SK-N-SH (cell line): Measurements from ENCODE around the gene KNOP1. TPM values are rescaled to one million over a fixed set of nuclear protein-coding genes. Genes with fewer than 3 reads are reported as not detected.

Source experiments
- CTCF ChIA-PET: fragments of 300-600, 350-600 bp; formaldehyde crosslinking; extraction: SDS; loops from one replicate; lab custom pipeline; 2021; lab: Yijun Ruan, JAX
- POLR2A ChIA-PET: fragments of 350-600 bp; sonication (Branson Sonifier 250); formaldehyde crosslinking; extraction: SDS; loops from one replicate; lab custom pipeline; 2020; ENCODE audit warnings: antibody characterized with exemption, inconsistent platforms; lab: Yijun Ruan, JAX
- DNase-seq: peaks from one replicate; pipeline ENCODE4 v3.0.0; 2012
- H2AFZ ChIP-seq: fragments of 200-600 bp; sonication (generic); 2 replicates; pipeline ENCODE4 v1.8.1; 2016; ENCODE audit warnings: antibody characterized with exemption, mild to moderate bottlenecking, low read depth
- H3F3A ChIP-seq: fragments of 200-600 bp; sonication (generic); replicated peaks from 2 replicates; pipeline ENCODE3; 2016; ENCODE audit warnings: antibody characterized with exemption, mild to moderate bottlenecking; ENCODE audit not compliant: insufficient read depth
- H3K27ac ChIP-seq, 2 experiments: fragments of 200-500 bp in 1 of 2; fragments of 200-600 bp in 1 of 2; sonication (Bioruptor generic) in 1 of 2; sonication (generic), shearing (Covaris generic) in 1 of 2; 2 replicates each; pipeline versions ENCODE4 v1.5.1 to v1.6.1; 2014 to 2016; ENCODE audit warnings: low read depth in 2 of 2, inconsistent platforms in 1 of 2, low read length in 1 of 2, mild to moderate bottlenecking in 1 of 2, mixed read lengths in 1 of 2
- H3K27me3 ChIP-seq: fragments of 200-600 bp; sonication (generic), shearing (Covaris generic); 2 replicates; pipeline ENCODE4 v1.6.1; 2016; ENCODE audit warnings: mixed run types; ENCODE audit not compliant: insufficient read depth
- H3K36me3 ChIP-seq, 2 experiments: fragments of 200-500 bp in 1 of 2; fragments of 200-600 bp in 1 of 2; sonication (Bioruptor generic) in 1 of 2; sonication (generic) in 1 of 2; replicated peaks in 1 of 2; 2 replicates each; pipeline versions ENCODE3 to v1.5.1; 2014 to 2016; ENCODE audit warnings: low read length in 1 of 2, mild to moderate bottlenecking in 1 of 2; ENCODE audit not compliant: insufficient read depth in 2 of 2, control insufficient read depth in 1 of 2
- H3K4me1 ChIP-seq, 2 experiments: fragments of 200-500 bp in 1 of 2; fragments of 200-600 bp in 1 of 2; sonication (Bioruptor generic) in 1 of 2; sonication (generic), shearing (Covaris generic) in 1 of 2; 2 replicates each; pipeline versions ENCODE4 v1.5.1 to v1.6.1; 2014 to 2016; ENCODE audit warnings: low read depth in 1 of 2, low read length in 1 of 2, mixed run types in 1 of 2; ENCODE audit not compliant: insufficient read depth in 2 of 2, control insufficient read depth in 1 of 2
- H3K4me2 ChIP-seq: fragments of 200-600 bp; sonication (generic), shearing (Covaris generic); 2 replicates; pipeline ENCODE4 v1.6.1; 2017; ENCODE audit warnings: mixed run types
- H3K4me3 ChIP-seq, 2 experiments: fragments of 200-500 bp in 1 of 2; fragments of 200-600 bp in 1 of 2; sonication (Bioruptor generic) in 1 of 2; sonication (generic), shearing (Covaris generic) in 1 of 2; 2 replicates each; pipeline versions ENCODE4 v1.5.1 to v1.8.1; 2014 to 2016; ENCODE audit warnings: low read depth in 2 of 2, inconsistent platforms in 1 of 2, low read length in 1 of 2, mild to moderate bottlenecking in 1 of 2, mixed read lengths in 1 of 2, moderate library complexity in 1 of 2
- H3K79me2 ChIP-seq: fragments of 200-600 bp; sonication (generic); 2 replicates; pipeline ENCODE4 v1.8.1; 2017; ENCODE audit warnings: mild to moderate bottlenecking; ENCODE audit not compliant: insufficient read depth
- H3K9ac ChIP-seq: fragments of 200-600 bp; sonication (generic); 2 replicates; pipeline ENCODE4 v1.6.1; 2017; ENCODE audit warnings: mixed run types
- H3K9me2 ChIP-seq: fragments of 200-600 bp; sonication (generic); 2 replicates; pipeline ENCODE4 v1.6.1; 2017; ENCODE audit warnings: mixed run types
- H3K9me3 ChIP-seq: fragments of 200-600 bp; sonication (generic); 2 replicates; pipeline ENCODE4 v1.6.1; 2017; ENCODE audit warnings: mixed run types, mild to moderate bottlenecking, moderate library complexity
- H4K20me1 ChIP-seq: fragments of 200-600 bp; sonication (generic); 2 replicates; pipeline ENCODE4 v1.6.1; 2017; ENCODE audit warnings: mild to moderate bottlenecking, mixed run types; ENCODE audit not compliant: insufficient read depth
- CHD2 ChIP-seq: fragments of 150-350 bp; IDR thresholded peaks from 2 replicates; pipeline ENCODE4 v1.6.1; 2018; ENCODE audit warnings: low read length; ENCODE audit not compliant: partially characterized antibody
- FOSL2 ChIP-seq: IDR thresholded peaks from 2 replicates; pipeline ENCODE4 v1.4.0; 2012; ENCODE audit warnings: low read depth, mild to moderate bottlenecking, moderate library complexity, borderline replicate concordance
- FOXM1 ChIP-seq: IDR thresholded peaks from 2 replicates; pipeline ENCODE4 v1.4.0; 2012; ENCODE audit warnings: low read depth, mild to moderate bottlenecking
- MEF2A ChIP-seq: IDR thresholded peaks from 2 replicates; pipeline ENCODE4 v1.4.0; 2012; ENCODE audit warnings: low read depth, borderline replicate concordance
- PBX3 ChIP-seq: IDR thresholded peaks from 2 replicates; pipeline ENCODE4; 2012
- REST ChIP-seq: IDR thresholded peaks from 2 replicates; pipeline ENCODE4 v1.6.1; 2012; ENCODE audit warnings: mild to moderate bottlenecking, low read depth, low read length, moderate library complexity
- RFX5 ChIP-seq: IDR thresholded peaks from 2 replicates; pipeline ENCODE4 v1.6.1; 2012; ENCODE audit warnings: mild to moderate bottlenecking, improper control_type of control experiment, low read length
- SIN3A ChIP-seq: IDR thresholded peaks from 2 replicates; pipeline ENCODE4 v1.6.1; 2012; ENCODE audit warnings: low read depth, mild to moderate bottlenecking, low read length, moderate library complexity, borderline replicate concordance
- TCF12 ChIP-seq: IDR thresholded peaks from 2 replicates; pipeline ENCODE4 v1.4.0; 2012
- TEAD4 ChIP-seq: IDR thresholded peaks from 2 replicates; pipeline ENCODE4 v1.4.0; 2012; ENCODE audit warnings: mild to moderate bottlenecking, borderline replicate concordance; ENCODE audit not compliant: insufficient read depth
- WGBS: methylation state at CpG from one replicate; pipeline ENCODE4 v1.1.6; 2017; ENCODE audit warnings: low lambda C conversion rate; 5-methylcytosine and 5-hydroxymethylcytosine counted together
- polyA plus RNA-seq, 3 experiments: library from polyadenylated mRNA; depleted of rRNA; stranded (reverse); fragments of >200 nt; gene quantifications; 2 replicates each; pipeline ENCODE4 v1.2.3, GENCODE V29; 2012

The KNOP1 gene
- polyA plus RNA-seq, 1 of the 3 experiments (the other 2 are of a cell fraction): 13.2 TPM

GRCh38 chr16:19709381-19710136 lies 8.5 kb downstream of the KNOP1 start:
- Histone ChIP-seq H3K4me2 (no peak overlapping the region), H2AFZ (no peak overlapping the region), H3K79me2 (peaks cover 47% of the 10 kb centered on the region)
- POLR2A ChIA-PET: no interaction called here
- TF ChIP-seq PBX3 (no peak), FOXM1 (no peak), SIN3A (no peak), REST (no peak), TCF12 (no peak), FOSL2 (no peak), MEF2A (no peak), TEAD4 (no peak), CHD2 (no peak), RFX5 (no peak)
- TF ChIP-seq, all 33 proteins: peak for 0
- Histone ChIP-seq H3F3A (peaks cover 4% of the 10 kb centered on the region), H4K20me1 (peaks cover 29% of the 10 kb centered on the region), H3K4me3 (no peak overlapping the region), H3K9me2 (no peaks in the 10 kb centered on the region), H3K9ac (no peak overlapping the region), H3K27me3 (no peaks in the 10 kb centered on the region), H3K9me3 (no peaks in the 10 kb centered on the region), H3K27ac (no peak overlapping the region), H3K36me3 (peaks cover 30 to 89% of the 10 kb centered on the region in 2 experiments), H3K4me1 (peaks cover 0 to 7% of the 10 kb centered on the region in 2 experiments; a peak in 2 of 4 replicates)
- CTCF ChIA-PET: interaction anchor here (0.6 kb wide), 1 partner anchor 16 kb away, joined by 4 read pairs; no protein-coding TSS in a partner anchor
- WGBS: 94% methylated on average over 21 of the region's 22 CpGs
- no peak for DNase-seq
